ENCODE measurements around the gene TRIP6.
A peak's percentile ranks its signal among the peaks of the same experiment; 100 is the strongest.

TRIP6 gene

DNA sequence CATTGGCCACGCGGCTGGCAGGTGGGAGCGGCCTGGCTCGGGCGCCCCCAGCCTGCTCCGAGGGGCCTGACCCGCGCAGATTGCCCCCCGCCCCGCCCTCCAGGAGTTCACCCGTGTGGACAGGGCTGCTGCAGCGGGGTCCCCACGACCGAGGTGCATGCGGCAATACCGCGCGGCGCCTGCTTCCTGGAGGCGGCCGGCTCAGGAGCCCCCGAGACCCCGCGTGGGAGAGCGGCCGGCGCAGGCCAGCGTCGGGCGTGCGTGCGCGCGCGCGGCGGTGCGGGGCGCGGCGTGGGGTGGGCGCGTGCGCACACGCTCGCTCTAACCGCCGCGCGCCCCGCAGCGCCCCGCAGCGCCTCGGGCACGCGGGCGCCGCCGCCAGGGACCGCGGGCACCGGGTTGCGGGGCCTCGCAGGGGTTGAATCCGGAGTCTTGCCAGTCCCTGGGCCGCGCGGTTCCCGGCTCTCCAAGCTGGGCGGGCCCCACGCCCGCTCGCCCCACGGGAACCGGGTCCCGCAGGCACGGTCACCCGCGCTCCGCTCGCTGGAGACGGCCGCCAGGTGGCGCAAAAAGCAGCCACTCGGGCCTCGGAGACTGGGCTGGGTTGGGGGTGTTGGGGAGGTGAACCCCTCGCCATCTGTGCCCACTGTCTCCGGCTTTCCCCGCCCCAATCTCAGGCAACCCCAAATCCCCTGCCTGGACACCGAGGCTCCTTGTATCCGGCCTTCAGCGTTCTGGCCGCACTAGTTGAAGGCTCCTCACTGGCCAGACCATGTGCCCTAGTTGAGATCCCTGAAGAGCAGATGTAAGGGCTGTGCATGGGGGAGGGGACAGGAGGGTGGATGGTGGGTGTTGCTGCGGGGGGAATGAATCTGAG, 29.8 kb downstream of the TRIP6 start:
- H3K9ac ChIP-seq (ENCODE audit: low read length), result no peak overlapping the region

DNA sequence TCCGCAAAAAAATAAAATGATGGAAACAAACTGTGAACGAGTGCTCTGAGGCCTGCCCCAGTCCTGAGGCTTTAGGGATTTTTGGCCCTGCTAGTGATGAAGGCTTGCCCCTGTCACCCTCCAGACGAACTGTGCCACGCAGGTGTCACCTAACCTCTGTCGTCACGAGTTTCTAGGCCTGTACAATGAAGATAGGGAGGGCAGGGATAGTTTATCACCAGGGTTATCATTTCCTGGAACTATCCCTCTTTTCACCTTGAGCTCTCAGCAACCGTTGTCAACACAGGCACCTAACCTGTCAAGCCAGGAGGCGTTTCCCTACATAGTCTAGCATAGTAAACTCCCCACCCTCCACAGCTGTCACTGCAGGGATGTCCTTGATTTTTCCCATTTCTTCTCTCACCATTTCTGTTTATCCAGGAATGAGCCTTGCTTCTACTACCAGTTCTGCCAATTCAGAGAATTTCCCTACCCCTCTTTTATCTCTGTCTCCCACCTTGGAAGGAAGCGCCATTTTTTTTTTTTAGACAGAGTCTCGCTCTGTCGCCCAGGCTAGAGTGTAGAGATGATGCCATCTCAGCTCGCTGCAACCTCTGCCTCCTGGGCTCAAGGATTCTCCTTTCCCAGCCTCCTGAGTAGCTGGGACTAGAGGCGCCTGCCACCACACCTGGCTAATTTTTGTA, 30.7 kb downstream of the TRIP6 start:
- H3K27me3 ChIP-seq (ENCODE audit: low read depth, low read length), result peaks cover 2% of the 10 kb centered on the region; the same call in 1 of the 2 replicates

More for the DNA sequence above, 29.8 kb downstream of the TRIP6 start:
- Histone ChIP-seq H2AFZ (ENCODE audit: low read depth, low read length) (no peak overlapping the region), H3K27ac (ENCODE audit: low read length) (no peak overlapping the region), H3K36me3 (replicated peaks; ENCODE audit: low read depth, low read length) (no peaks in the 10 kb centered on the region), H4K20me1 (ENCODE audit: insufficient read depth, low read length) (no peaks in the 10 kb centered on the region), H3K4me2 (ENCODE audit: low read length) (no peak overlapping the region), H3K27me3 (ENCODE audit: low read depth, low read length) (peaks cover 2% of the 10 kb centered on the region; the same call in 1 of the 2 replicates), H3K79me2 (ENCODE audit: low read length) (no peaks in the 10 kb centered on the region), H3K9me3 (ENCODE audit: insufficient read depth, low read length) (no peaks in the 10 kb centered on the region), H3K4me1 (ENCODE audit: low read length) (peaks cover 4% of the 10 kb centered on the region; the same call in 1 of the 2 replicates), H3K4me3 (ENCODE audit: low read length) (no peak overlapping the region)
- TF ChIP-seq EZH2phosphoT487 (IDR thresholded peaks at IDR 0.05; ENCODE audit: low read depth), result no peak
- TF ChIP-seq, protein P1, sequence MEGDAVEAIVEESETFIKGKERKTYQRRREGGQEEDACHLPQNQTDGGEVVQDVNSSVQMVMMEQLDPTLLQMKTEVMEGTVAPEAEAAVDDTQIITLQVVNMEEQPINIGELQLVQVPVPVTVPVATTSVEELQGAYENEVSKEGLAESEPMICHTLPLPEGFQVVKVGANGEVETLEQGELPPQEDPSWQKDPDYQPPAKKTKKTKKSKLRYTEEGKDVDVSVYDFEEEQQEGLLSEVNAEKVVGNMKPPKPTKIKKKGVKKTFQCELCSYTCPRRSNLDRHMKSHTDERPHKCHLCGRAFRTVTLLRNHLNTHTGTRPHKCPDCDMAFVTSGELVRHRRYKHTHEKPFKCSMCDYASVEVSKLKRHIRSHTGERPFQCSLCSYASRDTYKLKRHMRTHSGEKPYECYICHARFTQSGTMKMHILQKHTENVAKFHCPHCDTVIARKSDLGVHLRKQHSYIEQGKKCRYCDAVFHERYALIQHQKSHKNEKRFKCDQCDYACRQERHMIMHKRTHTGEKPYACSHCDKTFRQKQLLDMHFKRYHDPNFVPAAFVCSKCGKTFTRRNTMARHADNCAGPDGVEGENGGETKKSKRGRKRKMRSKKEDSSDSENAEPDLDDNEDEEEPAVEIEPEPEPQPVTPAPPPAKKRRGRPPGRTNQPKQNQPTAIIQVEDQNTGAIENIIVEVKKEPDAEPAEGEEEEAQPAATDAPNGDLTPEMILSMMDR (IDR thresholded peaks at IDR 0.05; ENCODE audit: low read depth, low read length), result peak; percentile 52

DNA sequence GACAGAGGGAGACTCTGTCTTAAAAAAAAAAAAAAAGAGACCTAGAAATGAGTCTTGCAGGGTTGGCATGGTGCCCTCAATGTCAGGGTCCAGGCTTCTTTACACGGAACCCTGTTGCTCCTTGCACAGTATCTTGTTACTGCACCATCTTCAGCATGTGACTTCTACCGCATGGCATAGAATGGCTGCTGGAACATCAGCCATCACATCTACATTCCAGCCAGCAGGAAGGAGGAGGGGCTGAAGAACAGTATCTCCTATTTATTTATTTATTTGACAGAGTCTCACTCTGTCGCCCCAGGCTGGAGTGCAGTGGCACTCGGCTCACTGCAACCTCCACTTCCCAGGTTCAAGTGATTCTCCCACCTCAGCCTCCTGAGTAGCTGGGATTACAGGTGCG, 32.2 kb downstream of the TRIP6 start:
- H3K4me3 ChIP-seq (ENCODE audit: low read length), result no peak overlapping the region
- no peaks in the 10 kb centered on the region for H3K9me3 ChIP-seq (ENCODE audit: insufficient read depth, low read length)
- H2AFZ ChIP-seq (ENCODE audit: low read depth, low read length), result no peak overlapping the region
- H3K27me3 ChIP-seq (ENCODE audit: low read depth, low read length), result peaks cover 2% of the 10 kb centered on the region; the same call in 1 of the 2 replicates
- H3K4me2 ChIP-seq (ENCODE audit: low read length), result no peak overlapping the region
- TF ChIP-seq, protein P1 (IDR thresholded peaks at IDR 0.05; ENCODE audit: low read depth, low read length), result no peak
- TF ChIP-seq EZH2phosphoT487 (IDR thresholded peaks at IDR 0.05; ENCODE audit: low read depth), result no peak
- no peaks in the 10 kb centered on the region for H3K36me3 ChIP-seq (replicated peaks; ENCODE audit: low read depth, low read length)
- H3K27ac ChIP-seq (ENCODE audit: low read length), result no peak overlapping the region
- peaks cover 4% of the 10 kb centered on the region; the same call in 1 of the 2 replicates for H3K4me1 ChIP-seq (ENCODE audit: low read length)
- H3K9ac ChIP-seq (ENCODE audit: low read length), result no peak overlapping the region
- H3K79me2 ChIP-seq (ENCODE audit: low read length), result no peaks in the 10 kb centered on the region
- no peaks in the 10 kb centered on the region for H4K20me1 ChIP-seq (ENCODE audit: insufficient read depth, low read length)

More for the DNA sequence above, 30.7 kb downstream of the TRIP6 start:
- H3K4me2 ChIP-seq (ENCODE audit: low read length), result no peak overlapping the region
- no peaks in the 10 kb centered on the region for H3K79me2 ChIP-seq (ENCODE audit: low read length)
- no peak overlapping the region for H3K9ac ChIP-seq (ENCODE audit: low read length)
- no peak overlapping the region for H3K4me3 ChIP-seq (ENCODE audit: low read length)
- no peak overlapping the region for H3K27ac ChIP-seq (ENCODE audit: low read length)
- no peaks in the 10 kb centered on the region for H3K36me3 ChIP-seq (replicated peaks; ENCODE audit: low read depth, low read length)
- no peaks in the 10 kb centered on the region for H3K9me3 ChIP-seq (ENCODE audit: insufficient read depth, low read length)
- H2AFZ ChIP-seq (ENCODE audit: low read depth, low read length), result no peak overlapping the region
- H4K20me1 ChIP-seq (ENCODE audit: insufficient read depth, low read length), result no peaks in the 10 kb centered on the region
- TF ChIP-seq, protein P1 (IDR thresholded peaks at IDR 0.05; ENCODE audit: low read depth, low read length), result no peak
- TF ChIP-seq EZH2phosphoT487 (IDR thresholded peaks at IDR 0.05; ENCODE audit: low read depth), result no peak
- peaks cover 4% of the 10 kb centered on the region; the same call in 1 of the 2 replicates for H3K4me1 ChIP-seq (ENCODE audit: low read length)

DNA sequence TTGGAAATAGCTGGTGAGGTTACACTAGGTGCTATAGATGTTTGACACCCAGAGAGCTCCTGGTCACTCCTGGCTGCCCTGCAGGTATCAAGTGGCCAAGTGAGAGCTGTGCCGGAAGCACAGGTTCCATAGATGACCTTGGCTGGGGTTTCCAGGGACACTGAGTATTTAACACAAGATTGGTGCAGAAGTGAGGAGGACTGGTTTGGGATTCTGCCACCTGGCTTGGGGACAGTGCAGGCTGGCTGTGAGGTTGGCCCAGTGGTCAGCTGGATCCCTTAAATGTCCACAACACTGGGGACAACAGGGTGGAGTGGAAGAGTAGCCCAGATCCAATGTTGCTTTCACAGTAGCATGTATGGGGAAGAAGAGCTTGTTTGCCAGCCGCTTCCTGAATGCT, 33.8 kb downstream of the TRIP6 start:
- no peak for TF ChIP-seq EZH2phosphoT487 (IDR thresholded peaks at IDR 0.05; ENCODE audit: low read depth)
- TF ChIP-seq, protein P1 (IDR thresholded peaks at IDR 0.05; ENCODE audit: low read depth, low read length), result no peak
- Histone ChIP-seq H3K9ac (ENCODE audit: low read length) (no peak overlapping the region), H3K9me3 (ENCODE audit: insufficient read depth, low read length) (no peaks in the 10 kb centered on the region), H3K27me3 (ENCODE audit: low read depth, low read length) (peaks cover 2% of the 10 kb centered on the region; the same call in 1 of the 2 replicates), H4K20me1 (ENCODE audit: insufficient read depth, low read length) (no peaks in the 10 kb centered on the region), H3K36me3 (replicated peaks; ENCODE audit: low read depth, low read length) (no peaks in the 10 kb centered on the region), H3K79me2 (ENCODE audit: low read length) (no peaks in the 10 kb centered on the region), H3K4me1 (ENCODE audit: low read length) (no peaks in the 10 kb centered on the region), H2AFZ (ENCODE audit: low read depth, low read length) (no peak overlapping the region), H3K4me2 (ENCODE audit: low read length) (no peak overlapping the region), H3K4me3 (ENCODE audit: low read length) (no peak overlapping the region), H3K27ac (ENCODE audit: low read length) (no peak overlapping the region)

Data from OCI-LY3 (cell line).